ENCODE results near the gene SMIM1. TPM values are rescaled to one million over a fixed set of nuclear protein-coding genes. Genes with fewer than 3 reads are reported as not detected.
"Not testable (repeated sequence)": the region's sequence is repeated elsewhere in the genome, so short reads cannot be mapped to it uniquely, and the experiment has no call there.

Gene SMIM1
- total RNA-seq, 2 experiments from 2014 or later = not detected

- Mint-ChIP-seq H3K9me3 (no peaks in the 10 kb centered on the region), H3K27ac (no peak overlapping the region), H3K4me3 (no peak overlapping the region), H3K36me3 (ENCODE audit: low read depth) (peaks cover 33% of the 10 kb centered on the region), H3K4me1 (peaks cover 38% of the 10 kb centered on the region), H3K27me3 (no peaks in the 10 kb centered on the region)
- POLR2A ChIA-PET = no interaction called here
- DNase-seq = no peak
- CTCF ChIA-PET = no interaction called here
Measured at GRCh38 chr1:3788756-3789420, 16.3 kb downstream of the SMIM1 start.

GRCh38 chr1:3789421-3790300, 17.1 kb downstream of the SMIM1 start:
- Mint-ChIP-seq H3K36me3 (ENCODE audit: low read depth) (peaks cover 26% of the 10 kb centered on the region), H3K4me1 (peaks cover 46% of the 10 kb centered on the region), H3K27me3 (no peaks in the 10 kb centered on the region), H3K27ac (no peak overlapping the region), H3K9me3 (no peaks in the 10 kb centered on the region), H3K4me3 (no peak overlapping the region)
- CTCF ChIA-PET = interaction anchor here (0.5 kb wide), 1 partner anchor 40 kb away, joined by 3 read pairs; no protein-coding TSS in a partner anchor
- DNase-seq = no peak
- POLR2A ChIA-PET = no interaction called here

GRCh38 chr1:3790500-3790923, 18.0 kb downstream of the SMIM1 start:
- Mint-ChIP-seq H3K27ac (no peak overlapping the region), H3K36me3 (ENCODE audit: low read depth) (peaks cover 19% of the 10 kb centered on the region), H3K9me3 (no peaks in the 10 kb centered on the region), H3K4me3 (no peak overlapping the region), H3K27me3 (no peaks in the 10 kb centered on the region), H3K4me1 (peaks cover 53% of the 10 kb centered on the region)
- DNase-seq = no peak
- POLR2A ChIA-PET = no interaction called here
- CTCF ChIA-PET = no interaction called here

GRCh38 chr1:3790952-3791351, 18.4 kb downstream of the SMIM1 start:
- no peak for DNase-seq
- no peaks in the 10 kb centered on the region for H3K27me3 Mint-ChIP-seq
- no peak overlapping the region for H3K4me3 Mint-ChIP-seq
- ChIA-PET POLR2A (no interaction called here), CTCF (no interaction called here)
- peaks cover 53% of the 10 kb centered on the region for H3K4me1 Mint-ChIP-seq
- no peaks in the 10 kb centered on the region for H3K9me3 Mint-ChIP-seq
- peaks cover 18% of the 10 kb centered on the region for H3K36me3 Mint-ChIP-seq (ENCODE audit: low read depth)
- no peak overlapping the region for H3K27ac Mint-ChIP-seq

- POLR2A ChIA-PET = interaction anchor here (1.0 to 3.0 kb wide), 8 partner anchors 8 to 1218 kb away, joined by 3 to 26 read pairs (median 8); partner anchors contain the start of genes C1orf174, CEP104 and DFFB
- CTCF ChIA-PET = interaction anchor here (1.2 to 5.0 kb wide), 5 partner anchors 8 to 62 kb away, joined by 3 to 29 read pairs (median 6); partner anchors contain the start of genes CEP104 and DFFB
- no peaks in the 10 kb centered on the region for H3K9me3 Mint-ChIP-seq
- H3K27me3 Mint-ChIP-seq = peaks cover 2% of the 10 kb centered on the region
- H3K27ac Mint-ChIP-seq = peak overlapping the region; percentile 29
- H3K36me3 Mint-ChIP-seq (ENCODE audit: low read depth) = peaks cover 7% of the 10 kb centered on the region
- peaks cover 42% of the 10 kb centered on the region for H3K4me1 Mint-ChIP-seq
- peak overlapping the region; percentile 79 for H3K4me3 Mint-ChIP-seq
- DNase-seq = peak; percentile 31
Measured at GRCh38 chr1:3795453-3796214, 23.1 kb downstream of the SMIM1 start.

- Mint-ChIP-seq H3K36me3 (ENCODE audit: low read depth) (peaks cover 7% of the 10 kb centered on the region), H3K4me1 (peaks cover 46% of the 10 kb centered on the region), H3K4me3 (peak within 1 kb of the TSS; percentile 86), H3K27ac (peak within 1 kb of the TSS; percentile 77), H3K27me3 (peaks cover 2% of the 10 kb centered on the region), H3K9me3 (no peaks in the 10 kb centered on the region)
- ChIA-PET CTCF (interaction anchor here (1.2 to 5.0 kb wide), 5 partner anchors 9 to 61 kb away, joined by 3 to 29 read pairs (median 6); partner anchors contain the start of genes CEP104 and DFFB), POLR2A (interaction anchor here (1.0 to 3.0 kb wide), 8 partner anchors 9 to 1219 kb away, joined by 3 to 26 read pairs (median 8); partner anchors contain the start of genes C1orf174, CEP104 and DFFB)
- peak; percentile 95 for DNase-seq
Measured at GRCh38 chr1:3796215-3797061, 23.9 kb downstream of the SMIM1 start, which contains the start of gene LRRC47. TSS of gene LRRC47 (minus strand) at chr1:3796498. CDS start at chr1:3796476, 22 bp downstream.

GRCh38 chr1:3799976-3800685, 27.6 kb downstream of the SMIM1 start:
- H3K4me3 Mint-ChIP-seq = no peak overlapping the region
- no peaks in the 10 kb centered on the region for H3K36me3 Mint-ChIP-seq (ENCODE audit: low read depth)
- H3K27ac Mint-ChIP-seq = no peak overlapping the region
- ChIA-PET CTCF (interaction anchor here (1.0 kb wide), 1 partner anchor 24 kb away, joined by 5 read pairs; no protein-coding TSS in a partner anchor), POLR2A (no interaction called here)
- no peak for DNase-seq
- H3K4me1 Mint-ChIP-seq = peaks cover 19% of the 10 kb centered on the region
- no peaks in the 10 kb centered on the region for H3K9me3 Mint-ChIP-seq
- H3K27me3 Mint-ChIP-seq = peaks cover 4% of the 10 kb centered on the region

- peaks cover 15% of the 10 kb centered on the region for H3K4me1 Mint-ChIP-seq
- H3K27ac Mint-ChIP-seq; H3K4me3 Mint-ChIP-seq; POLR2A ChIA-PET; H3K36me3 Mint-ChIP-seq (ENCODE audit: low read depth); H3K27me3 Mint-ChIP-seq; H3K9me3 Mint-ChIP-seq; DNase-seq: not testable (repeated sequence)
- CTCF ChIA-PET = interaction anchor here (1.3 to 2.7 kb wide), 2 partner anchors 25 to 29 kb away, joined by 3 to 17 read pairs; no protein-coding TSS in a partner anchor
Measured at GRCh38 chr1:3800795-3801194, 28.2 kb downstream of the SMIM1 start.

GRCh38 chr1:3803905-3804626, 31.5 kb downstream of the SMIM1 start:
- no peak overlapping the region for H3K27ac Mint-ChIP-seq
- H3K9me3 Mint-ChIP-seq = peaks cover 4% of the 10 kb centered on the region
- peaks cover 4% of the 10 kb centered on the region for H3K27me3 Mint-ChIP-seq
- H3K4me1 Mint-ChIP-seq = peaks cover 4% of the 10 kb centered on the region
- DNase-seq = no peak
- no peaks in the 10 kb centered on the region for H3K36me3 Mint-ChIP-seq (ENCODE audit: low read depth)
- ChIA-PET POLR2A (interaction anchor here (1.1 kb wide), 1 partner anchor 54 kb away, joined by 3 read pairs; no protein-coding TSS in a partner anchor), CTCF (interaction anchor here (1.2 kb wide), 1 partner anchor 28 kb away, joined by 4 read pairs; no protein-coding TSS in a partner anchor)
- H3K4me3 Mint-ChIP-seq = no peak overlapping the region

GRCh38 chr1:3804627-3804944, 32.0 kb downstream of the SMIM1 start:
- ChIA-PET POLR2A (interaction anchor here (1.1 kb wide), 1 partner anchor 54 kb away, joined by 3 read pairs; no protein-coding TSS in a partner anchor), CTCF (interaction anchor here (1.2 kb wide), 1 partner anchor 29 kb away, joined by 4 read pairs; no protein-coding TSS in a partner anchor)
- H3K4me3 Mint-ChIP-seq; H3K27me3 Mint-ChIP-seq; H3K4me1 Mint-ChIP-seq; H3K27ac Mint-ChIP-seq; H3K36me3 Mint-ChIP-seq (ENCODE audit: low read depth); DNase-seq; H3K9me3 Mint-ChIP-seq: not testable (repeated sequence)

- POLR2A ChIA-PET = no interaction called here
- H3K9me3 Mint-ChIP-seq = peaks cover 4% of the 10 kb centered on the region
Measured at GRCh38 chr1:3805038-3805437, 32.5 kb downstream of the SMIM1 start.

More at GRCh38 chr1:3805038-3805437, 32.5 kb downstream of the SMIM1 start:
- peaks cover 4% of the 10 kb centered on the region for H3K4me1 Mint-ChIP-seq
- H3K27ac Mint-ChIP-seq = no peak overlapping the region
- H3K27me3 Mint-ChIP-seq = peaks cover 4% of the 10 kb centered on the region
- no peaks in the 10 kb centered on the region for H3K36me3 Mint-ChIP-seq (ENCODE audit: low read depth)
- CTCF ChIA-PET = no interaction called here
- no peak for DNase-seq
- H3K4me3 Mint-ChIP-seq = no peak overlapping the region

All from activated CD4-positive, alpha-beta memory T cell treated with anti-CD3 and anti-CD28 coated beads, Interleukin-2, amount 10 ng/mL, durations not matched to agents 7 days and 5 days (primary cell).